A172 (cell line): ENCODE results near the gene AJM1. TPM values are rescaled to one million over a fixed set of nuclear protein-coding genes. Genes with fewer than 3 reads are reported as not detected.
"Not testable (repeated sequence)": the region's sequence is repeated elsewhere in the genome, so short reads cannot be mapped to it uniquely, and the experiment has no call there.

Source experiments
- DNase-seq: peaks from one replicate; pipeline ENCODE4 v3.0.0-alpha.2; 2015; ENCODE audit warnings: low spot score
- total RNA-seq: library from RNA; depleted of rRNA; stranded (reverse); fragments of >200 nt; shearing (Covaris generic); gene quantifications from 2 replicates; pipeline ENCODE4 v1.2.3, GENCODE V29; 2014

AJM1 gene
- total RNA-seq, 1 experiment from 2014 or later, result 2.1 TPM

- no peak for DNase-seq
These were observed 11.1 kb upstream of the AJM1 start for GRCh38 chr9:136831002-136831719.

GRCh38 chr9:136831720-136832104, 10.6 kb upstream of the AJM1 start:
- DNase-seq, result no peak

- no peak for DNase-seq
These were observed 9.7 kb upstream of the AJM1 start for GRCh38 chr9:136832581-136832980.

- not testable (repeated sequence) for DNase-seq
These were observed 8.8 kb upstream of the AJM1 start for GRCh38 chr9:136833381-136834048.

GRCh38 chr9:136835162-136835931, 6.9 kb upstream of the AJM1 start:
- no peak for DNase-seq

GRCh38 chr9:136835932-136836904, 6.1 kb upstream of the AJM1 start:
- no peak for DNase-seq

GRCh38 chr9:136837146-136837855, 5.0 kb upstream of the AJM1 start:
- DNase-seq, result no peak

- DNase-seq, result not testable (repeated sequence)
These were observed 4.4 kb upstream of the AJM1 start for GRCh38 chr9:136837856-136838277.

- no peak for DNase-seq
These were observed 3.7 kb upstream of the AJM1 start for GRCh38 chr9:136838314-136839228.

GRCh38 chr9:136839229-136840139, 2.8 kb upstream of the AJM1 start:
- no peak for DNase-seq

GRCh38 chr9:136840140-136840876, 2.0 kb upstream of the AJM1 start:
- peak; percentile 78 for DNase-seq

- peak; percentile 95 for DNase-seq
These were observed 1.2 kb upstream of the AJM1 start for GRCh38 chr9:136840877-136841645.

- DNase-seq, result peak; percentile 51
These were observed 465 bp upstream of the AJM1 start for GRCh38 chr9:136841646-136842379.

GRCh38 chr9:136843159-136843800, 1.0 kb downstream of the AJM1 start:
- DNase-seq, result not testable (repeated sequence)

GRCh38 chr9:136843801-136844740, 1.8 kb downstream of the AJM1 start:
- not testable (repeated sequence) for DNase-seq
